Activated naive CD8-positive, alpha-beta T cell treated with anti-CD3 and anti-CD28 coated beads, Interleukin-2, amount 50 U/mL, for 16 hours (primary cell): ENCODE measurements around the gene RSPH10B.
"Not testable (repeated sequence)": the region's sequence is repeated elsewhere in the genome, so short reads cannot be mapped to it uniquely, and the experiment has no call there.

ENCODE experiments used
- DNase-seq: peaks from one replicate; pipeline ENCODE4 v3.0.0-alpha.2; 2020; ENCODE audit warnings: low read depth, low spot score

Gene RSPH10B

DNA sequence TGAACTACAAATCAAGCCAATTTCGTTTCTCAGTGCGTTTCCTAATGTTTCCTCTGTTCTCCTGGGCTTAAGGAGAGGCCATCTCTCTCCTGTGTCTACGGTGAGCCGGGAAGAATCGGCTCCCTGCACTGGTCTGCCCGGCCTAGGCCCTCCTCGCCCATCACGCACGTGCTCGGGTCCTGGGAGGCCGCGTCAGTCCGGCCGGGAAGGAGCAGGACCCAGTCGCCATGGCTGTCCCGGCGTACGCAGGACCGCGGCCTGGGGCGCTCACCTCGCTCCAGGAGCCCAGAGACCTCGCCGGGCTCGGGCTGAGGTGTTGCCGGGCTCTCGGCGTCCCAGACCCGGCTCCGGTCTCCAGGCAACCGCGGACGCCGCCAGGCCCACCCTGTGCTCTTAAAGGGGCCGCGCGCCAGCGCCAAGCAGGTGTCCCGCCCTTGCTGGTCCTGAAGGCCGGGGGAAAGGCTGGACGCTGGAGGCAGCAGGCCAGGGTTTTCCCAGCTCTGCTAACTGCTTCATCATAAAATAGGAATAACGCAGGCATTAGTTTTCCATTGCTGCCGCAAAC lies at the start of gene RSPH10B:
Gene RSPH10B (minus strand): TSS at position 343 of the 565 bp plus-strand sequence. CDS start 3,573 bp downstream, outside the sequence.
- not testable (repeated sequence) for DNase-seq

DNA sequence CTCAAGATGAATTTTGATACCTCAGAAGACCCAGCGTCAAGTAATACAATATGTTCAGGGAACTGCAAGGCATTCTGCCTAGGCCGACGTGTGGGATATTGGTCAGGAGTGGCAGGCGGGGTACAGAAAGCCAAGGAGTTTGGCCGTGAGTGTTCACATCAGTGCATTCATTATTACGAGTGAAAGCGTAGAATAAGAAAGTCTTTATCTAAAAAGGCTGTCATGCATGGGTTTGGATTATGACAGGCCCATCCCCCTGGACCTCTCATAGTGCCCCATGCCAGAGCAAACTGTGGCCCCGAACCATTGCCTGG lies 46.1 kb upstream of the RSPH10B start:
- no peak for DNase-seq

DNA sequence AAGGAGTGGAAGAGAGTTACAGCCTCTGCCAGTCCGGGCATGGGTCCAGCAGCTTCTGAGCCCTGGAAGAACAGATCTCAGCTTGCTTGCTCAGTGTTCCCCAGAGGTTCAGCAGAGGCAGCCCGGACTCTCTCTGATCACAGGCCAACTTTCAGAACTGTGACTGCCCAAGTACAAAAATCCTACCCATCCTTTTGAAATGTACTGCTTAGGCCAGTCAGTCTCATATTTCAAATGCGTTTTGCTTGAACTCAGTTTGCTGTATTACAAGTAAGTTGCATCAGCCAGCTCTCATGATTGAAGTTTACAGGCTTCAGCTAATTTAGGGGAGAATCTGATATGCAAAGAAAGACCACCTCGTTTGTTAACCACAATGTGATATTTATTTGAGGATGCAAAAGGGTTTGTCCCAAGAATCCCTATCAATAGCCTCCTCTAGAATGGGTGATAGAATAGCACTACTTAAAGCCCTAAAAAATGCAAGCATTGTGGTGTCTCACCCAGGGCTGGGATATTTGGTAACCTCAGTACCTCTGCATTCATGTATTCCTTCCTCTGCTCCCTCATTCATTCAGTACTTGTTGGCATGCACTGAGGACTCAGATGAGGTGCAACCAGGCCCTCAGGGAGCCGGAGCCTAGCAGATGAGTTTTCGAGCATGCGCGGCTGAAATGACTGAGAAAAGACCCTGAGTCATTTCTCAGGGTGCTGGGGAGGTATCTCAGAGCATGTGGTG lies 45.6 kb upstream of the RSPH10B start:
- no peak for DNase-seq

DNA sequence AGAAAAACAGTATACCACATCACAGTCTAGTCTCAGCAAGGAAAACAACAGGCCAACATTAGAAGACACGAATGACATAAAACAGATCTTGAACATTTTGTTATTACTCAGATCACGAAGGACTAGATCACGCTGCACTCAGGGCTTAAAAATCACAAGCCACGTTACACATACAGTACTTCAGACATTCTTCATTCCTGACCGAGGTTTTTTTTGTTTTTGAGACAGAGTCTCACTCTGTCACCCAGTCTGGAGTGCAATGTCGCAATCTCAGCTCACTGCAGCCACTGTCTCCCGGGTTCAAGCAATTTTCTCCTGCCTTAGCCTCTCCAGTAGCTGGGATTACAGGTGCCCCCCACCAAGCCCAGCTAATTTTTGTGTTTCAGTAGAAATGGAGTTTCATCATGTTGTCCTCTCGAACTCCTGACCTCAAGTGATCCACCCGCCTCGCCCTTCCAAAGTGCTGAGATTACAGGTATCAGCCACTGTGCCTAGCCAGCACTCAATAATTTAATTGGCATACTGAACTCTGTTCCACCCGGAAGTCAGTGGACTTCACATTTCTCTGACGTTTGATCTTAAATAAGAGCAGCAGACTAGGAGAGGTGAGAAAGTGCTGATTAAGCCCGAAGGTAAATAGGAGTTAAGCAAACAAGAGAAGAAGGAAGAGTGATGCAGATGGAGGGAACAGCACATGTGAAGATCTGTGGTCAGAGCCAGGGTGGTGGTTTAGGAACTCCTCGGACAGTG lies 42.0 kb upstream of the RSPH10B start:
- DNase-seq: no peak

DNA sequence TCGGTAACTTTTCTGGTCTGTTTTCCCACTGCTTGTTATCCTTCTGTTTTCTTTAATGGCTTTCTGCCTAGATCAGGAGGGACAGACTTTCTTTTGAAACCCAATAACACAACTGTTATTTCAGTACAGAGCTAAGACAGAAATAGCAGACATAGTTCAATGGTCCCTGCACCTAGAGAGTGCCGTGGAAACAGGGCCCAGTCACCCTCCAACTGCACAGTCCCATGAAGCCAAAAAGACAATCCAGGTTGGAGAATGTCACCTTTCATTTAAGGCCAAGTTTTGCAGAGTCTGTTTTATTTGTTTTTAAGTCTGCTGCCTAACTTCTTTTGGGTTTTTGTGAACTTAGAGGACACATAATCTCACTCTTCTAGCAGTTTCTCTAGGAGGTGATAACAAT lies 41.1 kb upstream of the RSPH10B start:
- no peak for DNase-seq

DNA sequence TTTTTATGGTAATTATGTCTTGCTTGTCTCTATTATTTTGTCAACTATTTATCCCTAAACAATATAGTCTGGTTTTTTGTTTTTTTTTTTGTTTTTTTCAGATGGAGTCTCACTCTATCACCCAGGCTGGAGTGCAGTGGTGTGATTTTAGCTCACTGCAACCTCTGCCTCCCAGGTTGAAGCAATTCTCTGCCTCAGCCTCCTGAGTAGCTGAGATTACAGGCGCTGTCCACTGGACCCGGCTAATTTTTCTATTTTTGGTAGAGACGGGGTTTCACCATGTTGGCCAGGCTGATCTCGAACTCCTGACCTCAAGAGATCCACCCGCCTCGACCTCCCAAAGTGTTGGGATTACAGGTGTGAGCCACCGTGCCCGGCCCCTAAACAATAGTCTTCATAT lies 39.9 kb upstream of the RSPH10B start:
- DNase-seq: not testable (repeated sequence)

DNA sequence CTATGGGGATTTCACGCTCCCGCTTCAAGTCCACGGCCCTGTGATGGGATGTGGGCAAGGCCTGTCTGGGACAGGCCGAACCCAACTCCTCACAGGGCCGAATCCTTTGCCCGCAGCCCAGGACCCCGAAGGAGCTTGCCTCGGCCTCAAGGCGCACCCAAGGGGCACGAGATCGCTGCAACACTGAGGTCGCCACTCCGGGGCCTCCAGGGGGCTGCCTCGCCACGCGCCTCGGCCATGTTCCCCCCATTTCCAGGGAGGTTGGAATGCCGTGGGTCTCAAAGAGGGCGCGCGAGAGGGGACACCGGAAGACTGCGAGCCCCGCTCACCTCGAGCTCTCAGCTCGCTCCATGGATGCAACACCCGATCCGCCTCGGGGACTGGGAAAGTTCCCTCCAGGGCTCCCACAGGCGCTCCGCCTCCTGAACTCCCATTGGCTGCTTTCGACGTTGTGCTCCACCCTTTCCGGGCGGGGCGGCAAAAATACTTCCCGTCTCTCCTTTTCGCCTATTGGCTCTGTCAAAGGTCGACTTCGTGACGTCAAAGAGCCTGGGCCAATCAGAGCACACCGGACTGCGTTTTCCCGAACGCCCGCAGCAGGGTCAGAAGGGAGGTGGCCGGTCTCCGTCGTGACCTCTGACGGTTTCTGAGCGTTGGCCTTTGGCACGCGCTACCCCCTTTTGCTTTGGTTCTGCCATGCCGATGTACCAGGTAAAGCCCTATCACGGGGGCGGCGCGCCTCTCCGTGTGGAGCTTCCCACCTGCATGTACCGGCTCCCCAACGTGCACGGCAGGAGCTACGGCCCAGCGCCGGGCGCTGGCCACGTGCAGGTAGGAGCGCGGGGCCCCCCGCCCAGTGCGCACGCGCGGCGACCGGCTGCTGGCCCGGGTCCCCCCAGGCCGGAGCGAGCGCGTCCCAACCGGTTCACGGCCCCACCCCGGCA lies 38.5 kb upstream of the RSPH10B start, which contains the start of the genes AIMP2 and PMS2:
Gene AIMP2 (plus strand): TSS at position 605 of the 944 bp plus-strand sequence. CDS start 92 bp downstream, at position 697.
Gene PMS2 (minus strand): TSS at position 382 of the 944 bp plus-strand sequence. CDS start 30 bp downstream, at position 352.
- DNase-seq: peak; percentile 93

DNA sequence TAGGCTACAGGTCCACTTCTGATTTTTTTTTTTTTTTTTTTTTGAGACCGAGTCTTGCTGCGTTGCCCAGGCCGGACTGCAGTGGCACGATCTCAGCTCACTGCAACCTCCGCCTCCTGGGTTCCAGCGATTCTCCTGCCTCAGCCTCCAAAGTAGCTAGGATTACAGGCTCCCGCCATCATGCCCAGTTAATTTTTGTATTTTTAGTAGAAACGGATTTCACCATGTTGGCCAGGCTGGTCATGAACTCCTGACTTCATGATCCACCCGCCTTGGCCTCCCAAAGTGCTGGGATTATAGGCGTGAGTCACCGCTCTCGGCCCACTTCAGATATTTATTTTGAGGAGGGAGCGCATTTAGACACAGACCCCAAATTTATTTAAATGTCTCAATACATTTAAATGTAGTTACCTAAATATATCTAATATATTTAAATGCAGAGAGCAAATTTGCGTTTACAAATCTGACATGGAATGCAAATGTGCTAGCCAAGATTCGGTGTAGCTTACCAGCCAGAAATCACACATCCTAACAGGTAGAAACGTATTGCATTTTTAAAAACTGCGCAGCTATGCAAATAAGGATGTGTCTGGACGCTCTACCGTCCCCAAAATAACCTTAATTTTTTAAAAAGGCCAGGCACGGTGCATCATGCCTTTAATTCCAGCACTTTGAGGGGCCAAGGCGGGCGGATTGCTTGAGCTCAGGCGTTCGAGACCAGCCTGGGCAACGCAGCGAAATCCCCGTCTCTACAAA lies 37.5 kb upstream of the RSPH10B start:
- DNase-seq: not testable (repeated sequence)

DNA sequence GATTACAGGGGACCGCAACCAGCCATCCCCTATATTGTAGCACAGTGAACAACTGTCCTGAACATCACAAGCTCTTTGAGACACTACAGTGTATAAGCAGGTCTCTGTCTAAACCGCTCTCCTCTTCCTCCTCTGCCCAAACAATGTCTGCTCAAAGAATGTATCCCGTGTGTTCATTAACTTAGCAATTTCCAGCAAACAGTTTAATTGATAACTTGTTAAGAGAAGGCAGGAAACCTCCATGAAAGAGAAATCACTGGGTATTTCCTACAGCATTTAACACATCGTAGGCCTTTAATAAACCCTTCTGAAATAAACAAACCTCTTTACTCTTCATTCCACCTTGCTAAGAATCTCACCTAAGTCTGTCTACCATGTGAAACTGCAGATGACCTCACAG lies 36.9 kb upstream of the RSPH10B start:
- DNase-seq: no peak

DNA sequence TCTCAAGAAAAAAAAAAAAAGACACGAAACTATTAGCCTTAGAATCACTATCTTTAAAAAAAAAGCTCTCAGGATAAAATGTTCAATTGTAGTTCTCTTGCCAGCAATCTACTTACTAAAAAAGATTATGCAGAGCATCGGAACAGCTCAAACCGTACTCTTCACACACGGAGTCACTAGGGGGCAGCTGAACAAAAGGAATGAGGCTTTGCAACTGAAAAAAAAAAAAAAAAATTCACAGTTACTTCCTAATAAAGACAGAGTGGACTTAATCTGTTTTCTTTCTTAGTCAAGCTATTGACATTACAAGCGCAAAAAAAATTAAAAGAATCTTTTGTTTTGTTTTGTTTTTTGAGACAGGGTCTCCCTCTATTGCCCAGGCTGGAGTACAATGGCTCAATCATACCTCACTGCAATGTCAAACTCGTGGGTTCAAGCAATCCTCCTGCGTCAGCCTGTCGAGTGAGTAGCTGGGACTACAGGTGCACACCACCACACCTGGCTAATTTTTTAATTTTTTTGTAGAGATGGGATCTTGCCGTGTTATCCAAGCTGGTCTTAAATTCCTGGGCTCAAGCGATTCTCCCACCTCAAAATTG lies 26.8 kb upstream of the RSPH10B start:
- DNase-seq: no peak

DNA sequence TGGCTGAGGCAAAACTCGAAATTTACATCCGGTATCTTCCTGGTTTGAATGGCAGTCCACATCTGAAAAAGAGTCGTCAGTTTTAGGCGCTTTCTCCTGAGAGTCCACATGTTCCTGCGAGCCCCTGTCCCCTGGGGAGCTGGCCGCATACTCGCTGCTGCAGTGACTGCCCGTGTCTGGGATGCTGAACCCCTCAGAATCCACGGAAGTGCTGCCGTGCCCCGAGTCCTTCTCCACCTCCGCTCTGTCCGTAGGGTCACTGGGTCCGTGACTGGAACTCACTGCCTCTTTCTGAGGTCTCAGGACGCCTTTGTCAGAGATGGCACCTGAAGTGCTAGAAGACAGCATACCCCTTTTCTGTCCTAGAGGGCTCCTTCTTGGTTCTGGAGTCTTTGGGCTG lies 16.6 kb upstream of the RSPH10B start:
- not testable (repeated sequence) for DNase-seq

DNA sequence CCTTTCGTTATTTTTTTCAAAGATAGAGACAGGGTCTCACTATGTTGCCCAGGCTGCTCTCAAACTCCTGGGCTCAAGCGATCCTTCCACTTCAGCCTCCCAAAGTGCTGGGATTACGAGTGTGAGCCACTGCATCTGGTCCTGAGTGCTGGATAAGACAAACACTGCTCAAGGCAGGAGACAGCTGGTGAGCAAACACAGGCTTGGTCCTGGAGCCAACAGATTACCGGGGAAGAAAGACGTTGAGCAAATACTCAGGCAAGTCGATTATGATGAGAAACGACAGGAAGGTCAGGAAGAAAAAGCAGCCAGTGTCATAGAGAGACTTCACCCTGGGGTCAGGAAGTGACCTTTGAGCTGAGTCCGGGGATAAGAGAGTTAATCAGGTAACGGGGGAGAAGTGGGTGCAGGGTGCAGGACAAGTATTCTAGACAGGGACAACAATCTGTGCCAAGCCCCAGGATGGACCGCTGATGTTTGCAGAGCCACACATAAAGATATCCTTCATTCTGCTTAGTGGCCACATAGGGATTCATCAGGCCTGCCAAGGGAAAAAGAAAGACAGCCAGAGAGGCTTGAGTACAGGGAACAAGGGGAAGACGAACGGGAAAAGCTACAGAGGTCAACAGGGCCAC lies 9.3 kb upstream of the RSPH10B start:
- DNase-seq: not testable (repeated sequence)

DNA sequence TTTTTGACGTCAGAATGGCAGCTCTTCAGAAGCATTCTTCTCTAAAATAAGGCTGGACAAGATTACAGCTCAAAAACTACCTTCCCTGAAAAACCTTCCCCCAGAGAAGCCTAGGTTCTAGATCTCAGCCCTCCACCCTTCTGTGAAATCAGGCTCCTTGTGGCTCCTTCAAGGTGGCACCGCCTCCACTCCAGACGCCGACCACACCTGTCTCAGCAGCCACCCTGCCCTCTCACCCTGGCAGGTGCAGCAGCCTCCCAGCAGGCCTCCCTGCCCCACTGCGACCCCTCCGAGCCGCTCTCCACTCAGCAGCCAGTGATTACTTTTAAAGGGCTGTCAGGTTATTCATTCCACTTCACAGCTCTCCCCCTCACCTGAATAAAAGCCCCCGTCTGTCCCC lies 3.1 kb upstream of the RSPH10B start:
- DNase-seq: not testable (repeated sequence)

DNA sequence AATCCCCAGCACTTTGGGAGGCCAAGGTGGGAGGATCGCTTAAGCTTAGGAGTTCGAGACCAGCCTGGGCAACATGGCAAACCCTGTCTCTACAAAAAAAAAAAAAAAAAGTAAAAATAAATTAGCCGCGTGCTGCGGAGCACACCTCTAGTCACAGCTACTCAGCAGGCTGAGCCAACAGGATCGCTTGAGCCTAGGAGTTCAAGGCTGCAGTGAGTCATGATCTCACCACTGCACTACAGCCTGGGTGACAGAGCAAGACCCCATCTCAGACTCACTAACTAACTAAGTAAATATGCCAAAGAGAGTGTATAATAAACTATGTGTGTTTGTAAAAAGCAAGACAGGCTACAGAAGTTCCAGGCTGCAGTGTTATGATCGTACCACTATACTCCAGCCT lies 6.7 kb downstream of the RSPH10B start:
- not testable (repeated sequence) for DNase-seq

DNA sequence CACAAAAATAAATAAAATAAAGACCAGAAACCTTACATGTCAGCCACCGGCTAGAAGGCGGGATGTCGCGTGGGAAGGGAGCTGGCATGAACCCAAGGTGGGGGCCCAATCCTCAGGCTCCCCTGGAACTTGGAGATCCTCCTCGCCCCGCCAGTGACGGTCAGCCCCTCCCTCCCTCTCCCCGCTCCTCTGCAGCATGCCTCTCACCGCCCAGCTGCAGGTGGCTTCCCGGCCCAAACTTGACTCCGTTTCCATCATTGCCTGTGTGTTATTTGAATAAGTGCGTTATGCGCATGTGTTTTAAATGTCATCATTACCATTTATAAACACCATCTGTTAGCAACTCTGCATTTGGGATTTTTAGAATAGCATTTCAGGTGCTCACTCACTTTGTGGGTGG lies 7.3 kb downstream of the RSPH10B start:
- not testable (repeated sequence) for DNase-seq

DNA sequence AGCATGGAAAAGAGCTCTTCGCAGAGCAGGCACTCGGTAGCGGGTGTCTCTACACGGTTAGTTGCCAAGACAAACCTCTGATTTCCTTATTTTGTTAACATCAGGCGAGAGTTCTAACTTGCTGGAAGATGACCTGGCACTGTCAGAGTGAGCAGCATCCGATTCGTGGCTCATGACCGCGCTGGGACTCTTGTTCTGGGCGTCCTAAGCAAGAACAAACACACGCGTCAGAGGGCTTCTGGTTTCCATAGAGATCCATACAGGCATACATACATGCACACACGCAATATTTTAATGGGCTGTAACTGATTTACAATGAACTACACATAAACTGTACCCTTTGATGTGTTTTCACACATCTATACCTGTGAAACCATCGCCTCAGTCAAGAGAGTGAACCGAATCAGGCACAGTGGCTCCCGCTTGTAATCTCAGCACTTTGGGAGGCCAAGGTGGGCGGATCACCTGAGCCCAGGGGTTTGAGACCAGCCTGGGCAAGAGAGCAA lies 35.5 kb downstream of the RSPH10B start:
- not testable (repeated sequence) for DNase-seq

DNA sequence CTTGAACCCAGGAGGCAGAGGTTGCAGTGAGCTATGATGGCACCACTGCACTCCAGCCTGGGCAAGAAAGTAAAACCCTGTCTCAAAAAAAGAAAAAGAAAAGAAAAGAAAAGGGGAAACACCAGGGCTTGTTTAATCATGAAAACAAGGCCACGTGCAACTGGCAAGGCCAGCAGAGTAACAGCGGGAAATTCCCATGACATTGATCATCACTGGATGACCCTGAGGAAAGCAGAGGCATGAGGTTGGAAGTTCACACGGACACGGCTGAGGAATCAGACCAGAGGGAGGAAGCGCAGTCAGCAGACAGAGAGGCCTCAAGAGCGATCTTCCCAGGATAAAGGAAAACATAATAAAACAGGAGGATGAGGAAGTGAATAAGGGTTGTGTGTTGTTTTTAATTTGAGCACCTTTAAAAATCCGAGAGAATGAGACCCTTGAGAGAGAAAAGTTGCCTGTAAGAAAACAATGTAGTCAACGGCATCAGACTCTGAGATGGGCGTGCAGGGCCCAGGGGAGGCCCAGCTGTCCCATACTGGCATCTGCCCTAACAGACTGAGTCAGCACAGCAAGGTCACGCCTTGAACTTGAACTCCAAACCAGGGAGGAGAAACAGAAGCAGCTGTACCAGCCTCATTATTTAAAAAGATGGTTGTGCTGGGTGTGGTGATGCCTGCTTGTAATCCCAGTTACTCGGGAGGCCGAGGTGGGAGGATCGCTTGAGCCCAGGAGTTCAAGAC lies 38.4 kb downstream of the RSPH10B start:
- not testable (repeated sequence) for DNase-seq

DNA sequence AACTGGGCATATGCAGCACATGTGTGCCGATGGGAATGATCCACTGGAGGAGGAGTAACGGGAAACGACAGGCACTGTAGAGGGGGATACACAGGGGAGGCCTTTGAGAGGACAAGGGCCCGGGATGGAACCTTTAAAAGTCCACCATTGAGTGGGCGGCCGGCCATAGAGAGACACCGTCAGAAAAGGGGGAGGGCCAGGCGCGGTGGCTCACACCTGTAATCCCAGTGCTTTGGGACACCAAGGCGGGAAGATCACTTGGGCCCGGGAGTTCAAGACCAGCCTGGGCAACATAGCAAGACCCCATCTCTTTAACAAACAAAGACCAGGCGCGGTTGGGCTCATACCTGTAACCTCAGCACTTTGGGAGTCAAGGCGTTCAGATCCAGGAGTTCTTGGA lies 39.2 kb downstream of the RSPH10B start:
- not testable (repeated sequence) for DNase-seq

DNA sequence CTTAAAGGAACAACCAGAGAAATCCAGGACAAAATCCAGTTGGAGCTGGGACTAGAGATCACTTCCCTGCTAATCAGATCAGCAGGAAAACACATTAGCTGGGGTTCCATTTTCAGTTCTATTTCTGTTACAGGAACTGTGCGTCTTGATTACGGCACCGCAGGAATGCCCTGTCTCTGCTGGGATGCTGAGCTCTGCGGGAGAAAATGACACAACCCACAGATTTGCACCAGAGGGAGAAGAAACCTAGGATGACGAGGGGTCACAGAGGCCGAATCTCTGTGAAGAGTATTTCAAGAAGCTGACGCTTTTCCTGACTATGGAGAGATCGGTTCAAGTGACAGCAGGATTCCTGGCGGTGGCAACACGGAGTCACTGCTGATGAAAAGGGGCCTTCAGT lies 40.2 kb downstream of the RSPH10B start:
- not testable (repeated sequence) for DNase-seq
